ENCODE measurements around the gene PIK3CG.

- TF ChIP-seq POLR2AphosphoS5 (IDR thresholded peaks at IDR 0.05; ENCODE audit: low read depth, low read length) (no peak), POLR2A (IDR thresholded peaks at IDR 0.05; ENCODE audit: low read depth, low read length) (no peak)
Observed at GRCh38 chr7:106839511-106839910, 25.6 kb upstream of the PIK3CG start.
